PC-3 (cell line): ENCODE results near the gene CDO1. TPM values are rescaled to one million over a fixed set of nuclear protein-coding genes. Genes with fewer than 3 reads are reported as not detected.

Source experiments
- ATAC-seq: fragments of 200-7000 bp; cut with Tn5 transposase; 2 replicates; pipeline ENCODE4 v1.9.1; 2020; ENCODE audit warnings: mild to moderate bottlenecking, moderate library complexity
- BruUV-seq: library from RNA; stranded (reverse); fragments of 400-500 nt; replicated peaks from 2 replicates; lab custom pipeline; 2021; lab: Mats Ljungman, UMichigan
- CTCF ChIA-PET: fragments of 300-600 bp; sonication (Branson Sonifier 250); formaldehyde crosslinking; loops from one replicate; lab custom pipeline; 2022; ENCODE audit warnings: antibody characterized with exemption; lab: Charles Lee
- POLR2A ChIA-PET: fragments of 300-600 bp; sonication (Branson Sonifier 250); formaldehyde crosslinking; loops from one replicate; lab custom pipeline; 2022; ENCODE audit warnings: antibody characterized with exemption; ENCODE audit not compliant: unreplicated experiment; lab: Charles Lee
- DNase-seq: peaks from one replicate; pipeline ENCODE4 v3.0.0-alpha.2; 2015
- H2AFZ ChIP-seq: fragments of 300-600 bp; sonication (generic); 2 replicates; pipeline ENCODE4 v1.6.0; 2016; ENCODE audit warnings: antibody characterized with exemption, low read length
- H3F3A ChIP-seq: fragments of 300-600 bp; sonication (generic); one replicate; pipeline ENCODE4 v1.6.0; 2017; ENCODE audit warnings: antibody characterized with exemption, low read length, control low read depth, mild to moderate bottlenecking; ENCODE audit not compliant: unreplicated experiment
- H3K27ac ChIP-seq: fragments of 300-600 bp; sonication (generic); 2 replicates; pipeline ENCODE4 v1.5.1; 2016; ENCODE audit warnings: mild to moderate bottlenecking, low read length
- H3K27me3 ChIP-seq: fragments of 300-600 bp; sonication (generic); 2 replicates; pipeline ENCODE4 v1.6.1; 2016; ENCODE audit warnings: low read length, mixed read lengths
- H3K36me3 ChIP-seq: fragments of 300-600 bp; sonication (generic); 2 replicates; pipeline ENCODE4 v1.6.1; 2016; ENCODE audit warnings: low read depth, mixed run types, low read length, mixed read lengths
- H3K4me1 ChIP-seq: fragments of 300-600 bp; sonication (generic); 2 replicates; pipeline ENCODE4 v1.5.1; 2016; ENCODE audit warnings: low read length; ENCODE audit not compliant: insufficient read depth
- H3K4me2 ChIP-seq: fragments of 300-600 bp; sonication (generic); 2 replicates; pipeline ENCODE4 v1.6.0; 2016; ENCODE audit warnings: low read length
- H3K4me3 ChIP-seq: fragments of 300-600 bp; sonication (generic); 2 replicates; pipeline ENCODE4 v1.5.1; 2016; ENCODE audit warnings: mild to moderate bottlenecking, low read length, mixed read lengths
- H3K79me2 ChIP-seq: fragments of 300-600 bp; sonication (generic); 2 replicates; pipeline ENCODE4 v1.6.1; 2017; ENCODE audit warnings: low read length, mixed read lengths
- H3K9ac ChIP-seq: fragments of 300-600 bp; sonication (generic); 2 replicates; pipeline ENCODE4 v1.6.0; 2016; ENCODE audit warnings: mild to moderate bottlenecking, low read length
- H3K9me2 ChIP-seq: fragments of 300-600 bp; sonication (generic); replicated peaks from 2 replicates; pipeline ENCODE4 v1.6.1; 2016; ENCODE audit warnings: mixed run types, low read length, mixed read lengths
- H3K9me3 ChIP-seq: fragments of 300-600 bp; sonication (generic); 2 replicates; pipeline ENCODE4 v1.6.1; 2016; ENCODE audit warnings: low read length, mixed read lengths
- H4K20me1 ChIP-seq: fragments of 300-600 bp; sonication (generic); 2 replicates; pipeline ENCODE4 v1.6.1; 2016; ENCODE audit warnings: low read length, mixed read lengths
- CTCF ChIP-seq: fragments of 300-600 bp; sonication (generic); conservative IDR thresholded peaks from 2 replicates; pipeline ENCODE4 v1.5.1; 2017; ENCODE audit warnings: antibody characterized with exemption, low read depth, mild to moderate bottlenecking, low read length
- EZH2 ChIP-seq: fragments of 300-600 bp; sonication (generic); IDR thresholded peaks from one replicate; pipeline ENCODE4 v1.6.1; 2017; ENCODE audit warnings: antibody characterized with exemption, mild to moderate bottlenecking, low read length; ENCODE audit not compliant: unreplicated experiment
- EZH2phosphoT487 ChIP-seq: fragments of 300-600 bp; sonication (generic); IDR thresholded peaks from 2 replicates; pipeline ENCODE4 v1.6.1; 2018; ENCODE audit warnings: mild to moderate bottlenecking, antibody characterized with exemption, low read length, borderline replicate concordance
- intact Hi-C: fragments of 100-400 bp; cut with micrococcal nuclease; formaldehyde crosslinking; loops from 2 replicates; pipeline ENCODE4 v1.9.0; 2023
- total RNA-seq: library from RNA; depleted of rRNA; stranded (reverse); fragments of >200 nt; gene quantifications from 2 replicates; pipeline ENCODE4 v1.2.3, GENCODE V29; 2014

Gene CDO1
- total RNA-seq, 1 experiment from 2014 or later, result not detected

GRCh38 chr5:115770466-115770865, 46.0 kb downstream of the CDO1 start:
- no peaks in the 10 kb centered on the region for H3K79me2 ChIP-seq
- no peak overlapping the region for H3K27ac ChIP-seq
- no peaks in the 10 kb centered on the region for H3K9me2 ChIP-seq
- H2AFZ ChIP-seq, result no peak overlapping the region
- H3K36me3 ChIP-seq, result no peaks in the 10 kb centered on the region
- TF ChIP-seq CTCF, result peak; percentile 66
- TF ChIP-seq EZH2phosphoT487, result no peak
- no peaks in the 10 kb centered on the region for H3K9me3 ChIP-seq
- no peak for ATAC-seq
- peak; percentile 30 for DNase-seq
- intact Hi-C loops, result no loop called here
- CTCF ChIA-PET, result no interaction called here
- no peak overlapping the region for H3K4me2 ChIP-seq
- POLR2A ChIA-PET, result no interaction called here
- no peaks in the 10 kb centered on the region for H4K20me1 ChIP-seq
- H3K27me3 ChIP-seq, result peaks cover 15% of the 10 kb centered on the region; the same call in 1 of the 2 replicates
- BruUV-seq, result no TSS peak
- no peak overlapping the region for H3K4me3 ChIP-seq
- no peaks in the 10 kb centered on the region for H3K4me1 ChIP-seq
- no peak overlapping the region for H3K9ac ChIP-seq
- H3F3A ChIP-seq, result no peaks in the 10 kb centered on the region

GRCh38 chr5:115767424-115767823, 49.0 kb downstream of the CDO1 start:
- H3K27ac ChIP-seq, result no peak overlapping the region
- DNase-seq (no peak), ATAC-seq (no peak)
- no TSS peak for BruUV-seq
- CTCF ChIA-PET, result no interaction called here
- no peaks in the 10 kb centered on the region for H4K20me1 ChIP-seq
- no peak overlapping the region for H3K9ac ChIP-seq
- TF ChIP-seq EZH2, result no peak
- no peak for TF ChIP-seq EZH2phosphoT487
- TF ChIP-seq CTCF, result no peak
- intact Hi-C loops, result no loop called here
- no peaks in the 10 kb centered on the region for H3K9me2 ChIP-seq
- H3K4me1 ChIP-seq, result no peaks in the 10 kb centered on the region
- no peak overlapping the region for H3K4me2 ChIP-seq
- H3K36me3 ChIP-seq, result no peaks in the 10 kb centered on the region
- no peak overlapping the region for H2AFZ ChIP-seq
- POLR2A ChIA-PET, result no interaction called here
- no peaks in the 10 kb centered on the region for H3F3A ChIP-seq
- H3K4me3 ChIP-seq, result no peak overlapping the region
- H3K9me3 ChIP-seq, result no peaks in the 10 kb centered on the region
- peaks cover 10% of the 10 kb centered on the region; the same call in 1 of the 2 replicates for H3K27me3 ChIP-seq
- no peaks in the 10 kb centered on the region for H3K79me2 ChIP-seq

GRCh38 chr5:115766608-115767007, 49.9 kb downstream of the CDO1 start:
- H3K27me3 ChIP-seq, result peaks cover 9% of the 10 kb centered on the region; the same call in 1 of the 2 replicates
- DNase-seq (no peak), ATAC-seq (no peak)
- no peaks in the 10 kb centered on the region for H3K4me1 ChIP-seq
- no peaks in the 10 kb centered on the region for H3K9me3 ChIP-seq
- H3F3A ChIP-seq, result no peaks in the 10 kb centered on the region
- CTCF ChIA-PET, result no interaction called here
- no peak overlapping the region for H3K9ac ChIP-seq
- H2AFZ ChIP-seq, result no peak overlapping the region
- no peak overlapping the region for H3K27ac ChIP-seq
- no peaks in the 10 kb centered on the region for H3K79me2 ChIP-seq
- no peak overlapping the region for H3K4me2 ChIP-seq
- POLR2A ChIA-PET, result no interaction called here
- H3K4me3 ChIP-seq, result no peak overlapping the region
- H4K20me1 ChIP-seq, result no peaks in the 10 kb centered on the region
- TF ChIP-seq EZH2 (no peak), EZH2phosphoT487 (no peak), CTCF (no peak)
- H3K36me3 ChIP-seq, result no peaks in the 10 kb centered on the region
- no TSS peak for BruUV-seq
- intact Hi-C loops, result no loop called here
- H3K9me2 ChIP-seq, result no peaks in the 10 kb centered on the region
